IPS-15b (cell line): ENCODE data around the gene MBD6.
"Not testable (repeated sequence)": the region's sequence is repeated elsewhere in the genome, so short reads cannot be mapped to it uniquely, and the experiment has no call there.

ENCODE experiments used
- H3K27me3 ChIP-seq: one replicate; pipeline ENCODE4 v1.6.1; 2013; ENCODE audit warnings: low read length; ENCODE audit not compliant: control insufficient read depth, insufficient read depth
- H3K36me3 ChIP-seq: one replicate; pipeline ENCODE4 v1.6.1; 2013; ENCODE audit warnings: low read length; ENCODE audit not compliant: control insufficient read depth, insufficient read depth
- H3K4me1 ChIP-seq: one replicate; pipeline ENCODE4 v1.6.1; 2013; ENCODE audit warnings: mild to moderate bottlenecking, low read length; ENCODE audit not compliant: control insufficient read depth, insufficient read depth
- H3K4me3 ChIP-seq: one replicate; pipeline ENCODE4 v1.5.1; 2013; ENCODE audit warnings: low read depth, low read length
- H3K9ac ChIP-seq: one replicate; pipeline ENCODE4 v1.6.1; 2013; ENCODE audit warnings: low read depth, mild to moderate bottlenecking, low read length
- H3K9me3 ChIP-seq: one replicate; pipeline ENCODE4 v1.6.1; 2013; ENCODE audit warnings: mild to moderate bottlenecking, low read length; ENCODE audit not compliant: control insufficient read depth, insufficient read depth

MBD6 gene

GRCh38 chr12:57563358-57563757 lies 40.7 kb downstream of the MBD6 start:
- no peaks in the 10 kb centered on the region for H3K27me3 ChIP-seq
- peaks cover 9% of the 10 kb centered on the region for H3K36me3 ChIP-seq
- H3K9me3 ChIP-seq, result no peaks in the 10 kb centered on the region
- no peak overlapping the region for H3K9ac ChIP-seq
- no peak overlapping the region for H3K4me3 ChIP-seq
- no peaks in the 10 kb centered on the region for H3K4me1 ChIP-seq

DNA sequence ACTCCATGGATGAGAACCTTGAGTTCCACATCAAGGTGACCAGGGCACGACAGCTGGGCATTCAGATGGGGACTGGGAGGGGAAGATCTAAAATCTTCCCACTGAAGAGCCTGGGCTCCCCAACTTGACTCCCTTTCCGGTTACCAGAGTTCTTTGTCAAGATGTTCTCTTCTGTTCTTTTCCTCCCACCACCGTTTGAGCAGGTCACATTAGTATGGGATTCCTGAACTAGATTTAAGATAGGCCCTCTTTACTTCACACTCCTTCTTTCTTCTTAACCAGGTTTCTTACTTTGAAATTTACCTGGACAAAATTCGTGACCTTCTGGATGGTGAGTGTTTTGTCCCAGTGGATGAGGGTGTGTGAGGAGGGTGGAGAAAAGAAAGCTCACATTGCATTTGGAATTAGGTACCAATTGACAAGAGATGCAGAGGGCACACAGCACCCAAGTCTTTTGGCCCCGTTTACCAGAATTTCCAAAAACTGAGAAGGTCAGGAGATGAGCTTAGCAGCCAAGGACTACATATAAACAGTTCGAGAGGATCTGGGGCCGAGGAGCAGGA lies 41.6 kb downstream of the MBD6 start:
- Histone ChIP-seq H3K9me3 (no peaks in the 10 kb centered on the region), H3K4me3 (no peak overlapping the region), H3K36me3 (peaks cover 15% of the 10 kb centered on the region), H3K9ac (no peak overlapping the region), H3K27me3 (no peaks in the 10 kb centered on the region), H3K4me1 (no peaks in the 10 kb centered on the region)

GRCh38 chr12:57568838-57569237 lies 46.2 kb downstream of the MBD6 start:
- no peaks in the 10 kb centered on the region for H3K27me3 ChIP-seq
- no peak overlapping the region for H3K4me3 ChIP-seq
- H3K36me3 ChIP-seq, result peaks cover 35% of the 10 kb centered on the region
- no peak overlapping the region for H3K9ac ChIP-seq
- H3K4me1 ChIP-seq, result no peaks in the 10 kb centered on the region
- H3K9me3 ChIP-seq, result no peaks in the 10 kb centered on the region

DNA sequence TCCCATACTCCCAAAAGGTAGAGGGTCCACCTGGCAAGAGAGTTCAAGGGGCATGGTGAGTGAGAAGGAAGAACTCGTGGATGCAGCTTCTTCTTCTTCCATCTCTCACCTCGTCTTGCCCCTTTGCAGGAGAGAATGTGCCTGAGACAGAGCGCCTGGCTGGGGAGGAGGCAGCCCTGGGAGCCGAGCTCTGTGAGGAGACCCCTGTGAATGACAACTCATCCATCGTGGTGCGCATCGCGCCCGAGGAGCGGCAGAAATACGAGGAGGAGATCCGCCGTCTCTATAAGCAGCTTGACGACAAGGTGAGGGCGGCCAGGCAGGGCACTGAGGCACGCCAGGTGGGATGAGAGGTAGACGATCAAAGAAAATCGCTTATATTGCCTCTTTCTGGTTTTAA lies 47.2 kb downstream of the MBD6 start:
- H3K36me3 ChIP-seq, result peaks cover 33% of the 10 kb centered on the region
- no peaks in the 10 kb centered on the region for H3K9me3 ChIP-seq
- H3K4me3 ChIP-seq, result no peak overlapping the region
- H3K4me1 ChIP-seq, result no peaks in the 10 kb centered on the region
- H3K9ac ChIP-seq, result no peak overlapping the region
- no peaks in the 10 kb centered on the region for H3K27me3 ChIP-seq

- H3K4me3 ChIP-seq, H3K9ac ChIP-seq, H3K27me3 ChIP-seq, H3K9me3 ChIP-seq, H3K4me1 ChIP-seq: not testable (repeated sequence)
- H3K36me3 ChIP-seq, result peaks cover 38% of the 10 kb centered on the region
Measured at GRCh38 chr12:57570438-57570837, 47.8 kb downstream of the MBD6 start.

GRCh38 chr12:57571926-57572762 lies 49.5 kb downstream of the MBD6 start:
- H3K9ac ChIP-seq, result no peak overlapping the region
- no peaks in the 10 kb centered on the region for H3K4me1 ChIP-seq
- peaks cover 48% of the 10 kb centered on the region for H3K36me3 ChIP-seq
- no peak overlapping the region for H3K4me3 ChIP-seq
- no peaks in the 10 kb centered on the region for H3K27me3 ChIP-seq
- H3K9me3 ChIP-seq, result no peaks in the 10 kb centered on the region

DNA sequence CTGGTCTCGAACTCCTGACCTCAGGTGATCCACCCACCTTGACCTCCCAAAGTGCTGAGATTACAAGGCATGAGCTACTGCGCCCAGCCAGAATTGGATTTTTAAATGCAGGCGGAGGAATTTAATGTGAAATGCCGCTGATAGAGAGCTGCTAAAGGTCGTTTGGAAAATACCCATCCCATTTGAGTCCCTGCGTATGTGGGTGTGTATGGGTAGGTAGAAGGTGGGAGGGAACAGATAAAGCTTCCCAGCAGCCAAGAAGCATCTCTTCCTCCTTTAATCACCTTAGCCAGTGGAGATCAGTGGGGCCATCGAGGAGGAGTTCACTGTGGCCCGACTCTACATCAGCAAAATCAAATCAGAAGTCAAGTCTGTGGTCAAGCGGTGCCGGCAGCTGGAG lies 52.2 kb downstream of the MBD6 start:
- Histone ChIP-seq H3K36me3 (peaks cover 42% of the 10 kb centered on the region), H3K27me3 (no peaks in the 10 kb centered on the region), H3K4me3 (no peak overlapping the region), H3K9ac (no peak overlapping the region), H3K9me3 (no peaks in the 10 kb centered on the region), H3K4me1 (no peaks in the 10 kb centered on the region)

GRCh38 chr12:57575771-57576612 lies 53.4 kb downstream of the MBD6 start:
- H3K9ac ChIP-seq, result no peak overlapping the region
- H3K27me3 ChIP-seq, result no peaks in the 10 kb centered on the region
- H3K4me3 ChIP-seq, result no peak overlapping the region
- no peaks in the 10 kb centered on the region for H3K4me1 ChIP-seq
- no peaks in the 10 kb centered on the region for H3K9me3 ChIP-seq
- peaks cover 42% of the 10 kb centered on the region for H3K36me3 ChIP-seq

GRCh38 chr12:57576613-57577160 lies 54.1 kb downstream of the MBD6 start:
- no peak overlapping the region for H3K9ac ChIP-seq
- no peaks in the 10 kb centered on the region for H3K4me1 ChIP-seq
- H3K9me3 ChIP-seq, result no peaks in the 10 kb centered on the region
- no peaks in the 10 kb centered on the region for H3K27me3 ChIP-seq
- H3K36me3 ChIP-seq, result peaks cover 37% of the 10 kb centered on the region
- H3K4me3 ChIP-seq, result no peak overlapping the region

GRCh38 chr12:57577981-57578758 lies 55.5 kb downstream of the MBD6 start:
- Histone ChIP-seq H3K36me3 (peaks cover 23% of the 10 kb centered on the region), H3K27me3 (no peaks in the 10 kb centered on the region), H3K4me1 (no peaks in the 10 kb centered on the region), H3K4me3 (no peak overlapping the region), H3K9me3 (no peaks in the 10 kb centered on the region), H3K9ac (no peak overlapping the region)

- Histone ChIP-seq H3K9me3 (no peaks in the 10 kb centered on the region), H3K4me3 (no peak overlapping the region), H3K27me3 (no peaks in the 10 kb centered on the region), H3K9ac (no peak overlapping the region), H3K36me3 (peaks cover 22% of the 10 kb centered on the region), H3K4me1 (no peaks in the 10 kb centered on the region)
Measured at GRCh38 chr12:57579011-57579410, 56.4 kb downstream of the MBD6 start.
